GM18499 (cell line): ENCODE results near the gene TM2D3.

ENCODE experiments used
- ATAC-seq: cut with Tn5 transposase; IDR thresholded peaks from one replicate; pipeline ENCODE4 v1.9.1; 2021; ENCODE audit warnings: moderate number of reproducible peaks; ENCODE audit not compliant: insufficient read depth, unreplicated experiment

TM2D3 gene

DNA sequence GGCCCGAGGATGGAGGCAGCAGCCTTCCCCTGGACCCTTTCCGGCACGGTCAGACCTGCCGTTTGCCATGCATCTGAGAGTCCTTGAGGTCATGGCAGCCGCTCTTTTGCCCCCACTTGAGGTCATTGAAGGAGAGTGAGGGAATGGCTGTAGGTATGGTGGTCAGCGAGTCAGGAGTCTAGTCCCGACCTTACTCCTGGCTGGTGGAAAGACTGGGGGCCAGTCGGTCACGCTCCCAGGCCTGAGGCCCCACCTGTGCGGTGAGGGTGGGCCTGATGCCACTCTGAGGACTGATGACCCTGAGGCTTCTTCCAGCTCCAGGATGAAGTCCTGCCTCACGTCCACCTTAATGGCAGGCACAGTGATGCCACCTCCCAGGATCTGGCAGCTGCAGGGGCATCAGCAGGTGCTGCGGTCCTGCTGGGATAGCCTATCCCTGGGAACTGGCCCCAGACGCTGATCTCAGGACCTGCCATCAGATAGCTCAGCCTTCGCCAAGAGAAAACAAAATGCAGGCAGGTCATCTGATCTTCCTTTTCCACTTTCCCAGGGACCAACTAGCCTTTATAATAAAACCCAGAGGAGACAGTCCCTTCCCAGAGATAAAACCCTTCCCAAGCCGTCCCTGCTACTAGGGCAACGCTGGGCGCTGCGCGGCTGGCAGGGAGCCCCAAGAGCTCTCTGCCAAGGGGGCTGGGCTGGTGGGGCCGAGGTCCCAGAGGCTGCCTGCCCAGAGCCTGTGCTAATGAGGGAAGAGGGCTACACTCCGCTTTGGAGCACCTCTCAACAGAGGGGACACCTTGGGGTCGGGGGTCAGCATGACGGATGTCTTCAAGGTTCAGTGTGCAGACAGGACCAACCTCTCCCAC, 42.2 kb downstream of the TM2D3 start:
- ATAC-seq, result no peak

DNA sequence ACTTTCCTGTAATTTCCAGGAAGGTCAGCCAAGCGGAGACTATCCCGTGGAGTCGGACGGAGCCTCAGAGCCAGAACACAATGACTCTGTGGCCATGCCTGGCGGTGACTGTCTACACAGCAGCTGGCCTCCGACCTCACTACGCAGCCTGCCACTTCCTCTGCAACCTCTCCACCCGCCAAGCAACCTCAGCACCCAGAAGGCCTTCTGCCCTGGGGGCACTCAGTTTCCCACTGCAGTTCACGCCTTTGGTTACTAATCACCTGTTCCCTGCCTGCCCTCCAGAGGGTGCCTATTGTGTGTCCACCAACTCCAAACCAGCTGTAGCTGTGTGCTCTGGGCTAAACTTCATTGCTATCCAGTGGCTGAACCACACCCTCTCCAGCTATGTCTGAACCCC, 44.0 kb downstream of the TM2D3 start:
- no peak for ATAC-seq

DNA sequence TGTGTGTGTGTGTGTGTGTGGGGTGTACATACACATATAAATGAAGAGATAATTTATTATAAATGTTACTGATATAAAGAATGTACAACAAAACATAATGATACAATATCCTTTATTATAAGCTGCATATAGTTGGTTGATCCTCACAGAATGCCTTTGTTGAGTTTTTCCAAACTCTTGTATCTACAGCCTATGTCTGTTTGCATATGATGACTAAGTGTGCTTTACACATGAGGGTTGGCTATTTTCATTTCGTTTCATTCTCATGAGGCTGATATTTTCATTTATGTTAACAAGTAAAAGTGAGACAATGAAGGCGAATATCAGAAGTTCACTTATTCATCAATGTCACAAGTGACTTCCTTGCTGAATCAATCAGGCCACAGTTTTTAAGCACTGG, 45.1 kb downstream of the TM2D3 start:
- ATAC-seq, result no peak

DNA sequence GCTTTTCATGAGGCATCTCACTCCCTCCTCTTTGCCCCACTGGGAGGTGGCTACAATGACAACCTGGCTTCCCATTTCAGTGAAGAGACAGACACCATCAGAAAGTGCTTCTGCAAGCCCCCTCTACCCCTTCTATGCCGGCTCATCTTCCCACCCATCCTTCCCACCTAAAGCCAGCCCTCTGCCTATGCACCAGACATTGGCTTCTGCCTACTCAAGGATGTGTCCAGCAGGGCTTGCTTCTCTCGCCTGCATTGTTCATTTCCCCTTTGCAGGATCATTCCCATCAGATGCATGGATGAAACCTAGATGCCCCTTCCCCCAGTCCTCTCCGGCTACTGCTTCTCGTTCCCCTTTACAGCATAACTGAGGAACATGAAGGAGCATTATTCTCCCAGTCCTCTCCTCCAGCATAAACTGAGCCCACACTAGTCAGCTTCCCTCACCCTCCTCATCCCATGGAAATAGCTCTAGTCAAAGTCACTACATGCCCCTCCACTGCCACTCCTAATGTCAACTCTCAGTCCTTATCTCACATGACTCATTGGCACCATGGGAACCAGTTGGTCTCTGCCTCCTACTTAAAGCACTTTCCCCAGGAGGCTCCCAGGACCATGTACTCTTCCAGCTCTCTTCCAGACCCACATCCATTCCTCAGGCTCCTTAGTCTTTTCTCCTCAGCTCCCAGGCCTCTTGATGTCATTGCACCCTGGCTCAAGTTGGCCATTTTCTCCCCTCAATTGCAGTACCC, 47.9 kb downstream of the TM2D3 start:
- no peak for ATAC-seq

DNA sequence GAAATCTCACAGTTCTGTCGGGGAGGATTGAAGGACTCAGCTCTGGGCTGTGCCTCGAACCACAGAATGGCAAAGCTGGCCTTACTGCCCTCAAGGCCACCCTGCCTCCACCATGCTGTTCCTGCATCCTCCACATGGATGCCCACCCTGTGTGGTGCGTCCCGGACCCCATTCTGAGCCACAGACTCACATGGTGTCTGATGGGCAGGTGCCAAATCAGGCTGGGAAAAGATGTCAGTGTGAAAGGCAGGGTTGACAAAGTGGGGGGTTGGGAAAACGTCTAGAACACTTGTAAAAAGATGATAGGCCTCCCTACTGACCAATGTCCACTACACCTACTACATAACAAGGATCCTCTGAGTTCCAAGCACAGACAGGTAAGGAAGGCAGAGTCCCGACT, 49.4 kb downstream of the TM2D3 start:
- ATAC-seq, result no peak

DNA sequence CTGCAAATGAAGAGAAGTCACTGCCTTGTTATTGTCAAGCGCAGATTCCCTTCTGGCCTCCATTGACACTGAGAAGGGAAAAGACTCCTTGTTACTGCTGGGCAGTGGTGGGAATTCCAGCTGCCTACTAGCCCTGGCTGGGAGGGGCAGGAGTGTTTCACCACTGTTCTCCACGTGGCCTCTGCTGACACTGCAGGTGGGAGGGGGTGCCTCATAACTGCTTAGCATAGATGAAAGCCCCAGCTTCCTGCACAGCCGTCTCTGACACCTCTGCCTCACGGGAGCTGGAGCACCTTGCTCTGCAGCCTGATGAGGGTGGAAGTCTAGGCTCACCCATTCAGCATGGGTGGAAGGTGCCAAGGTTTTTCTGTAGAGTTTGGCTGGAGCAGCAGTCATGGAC, 52.1 kb downstream of the TM2D3 start:
- ATAC-seq, result no peak

DNA sequence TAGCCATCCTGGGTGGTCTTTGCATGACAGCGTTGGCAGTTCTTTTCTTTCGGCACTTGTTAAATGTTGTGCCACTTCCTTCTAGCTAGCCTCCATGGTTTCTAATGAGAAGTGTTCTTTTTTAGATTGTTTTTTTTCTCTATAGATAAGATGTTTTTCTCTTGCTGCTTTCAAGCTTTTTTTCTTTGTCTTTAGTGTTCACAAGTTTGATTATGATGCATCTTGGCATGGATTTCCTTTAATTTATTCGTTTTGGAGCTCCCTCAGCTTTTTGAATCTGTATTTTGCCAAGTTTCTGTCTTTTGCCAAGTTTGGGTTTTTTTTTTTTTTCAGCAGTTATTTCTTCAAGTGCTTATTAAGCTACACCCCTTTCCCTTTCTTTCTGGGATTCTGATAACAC, 53.1 kb downstream of the TM2D3 start:
- ATAC-seq, result no peak

DNA sequence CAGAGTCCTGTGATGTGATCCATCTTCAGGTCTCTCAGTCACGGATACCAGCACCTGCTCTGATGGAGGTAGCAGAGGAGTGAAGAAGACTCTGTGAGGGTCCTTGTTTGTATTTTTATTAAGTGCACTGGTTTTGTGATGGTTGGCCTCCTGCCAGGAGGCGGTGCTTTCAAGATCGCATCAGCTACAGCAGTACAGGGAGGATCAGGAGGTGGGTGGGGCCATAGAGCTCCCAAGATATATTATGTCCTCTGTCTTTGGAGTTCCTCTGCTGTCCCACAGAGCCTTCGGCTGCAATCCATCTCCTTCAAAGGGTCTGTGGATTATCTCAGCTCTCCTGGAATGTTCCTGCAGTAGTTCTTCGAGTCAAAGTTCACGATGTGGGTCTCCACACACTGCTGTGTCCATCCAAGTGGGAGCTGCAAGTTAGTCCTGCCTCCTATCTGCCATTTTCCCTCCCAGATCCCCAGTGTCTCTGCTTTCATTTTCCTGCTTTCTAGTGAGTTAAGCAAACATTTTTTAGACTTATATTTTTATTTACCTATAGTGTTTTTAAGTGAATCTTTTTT, 54.7 kb downstream of the TM2D3 start:
- no peak for ATAC-seq

DNA sequence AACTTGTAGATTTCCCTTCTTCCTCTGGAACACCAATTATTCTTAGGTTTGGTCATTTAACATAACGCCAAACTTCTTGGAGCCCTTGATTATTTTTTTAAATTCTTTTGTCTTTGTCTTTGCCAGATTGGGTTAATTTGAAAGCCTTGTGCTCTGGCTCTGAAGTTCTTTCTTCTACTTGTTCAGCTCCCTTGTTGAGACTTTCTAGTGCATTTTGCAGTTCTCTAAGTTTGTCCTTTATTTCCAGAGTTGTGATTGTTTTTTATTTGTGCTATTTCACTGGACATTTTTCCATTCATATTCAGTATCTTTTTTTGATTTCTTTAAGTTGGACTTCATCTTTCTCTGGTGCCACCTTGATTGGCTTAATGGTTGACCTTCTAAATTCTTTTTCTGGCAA, 55.5 kb downstream of the TM2D3 start:
- ATAC-seq, result no peak
